Motor neuron (in vitro differentiated cells): ENCODE results near the gene SERTAD2. TPM values are rescaled to one million over a fixed set of nuclear protein-coding genes. Genes with fewer than 3 reads are reported as not detected.

Experiments used
- ATAC-seq, 8 experiments: fragments of 200-7000 bp; cut with Tn5 transposase; replicated peaks in 6 of 8; 2 replicates each; pipeline ENCODE4 v1.8.0; 2021; ENCODE audit warnings: mild to moderate bottlenecking in 8 of 8, moderate library complexity in 8 of 8
- H3K27ac ChIP-seq, 2 donors: fragments of 250-450 bp; sonication (Bioruptor Pico); 2 replicates each; pipeline ENCODE4 v1.9.0; 2021; ENCODE audit warnings: antibody characterized with exemption in 2 of 2, mild to moderate bottlenecking in 2 of 2, moderate library complexity in 1 of 2
- H3K4me1 ChIP-seq, 2 donors: fragments of 250-450 bp; sonication (Bioruptor Pico); replicated peaks in 1 of 2; 2 replicates each; pipeline ENCODE4 v1.6.1; 2021; ENCODE audit warnings: antibody characterized with exemption in 2 of 2, mild to moderate bottlenecking in 2 of 2, moderate library complexity in 1 of 2
- H3K4me3 ChIP-seq, 5 donors: fragments of 250-450 bp; sonication (Bioruptor Pico); 2 replicates each; pipeline ENCODE4 v1.9.0; 2021; ENCODE audit warnings: antibody characterized with exemption in 5 of 5, mild to moderate bottlenecking in 5 of 5, moderate library complexity in 4 of 5
- WGBS, 10 experiments: fragments of 450-650 bp; shearing (Covaris generic); methylation state at CpG; one replicate each; pipeline ENCODE4 v1.0.0; 2022; 5-methylcytosine and 5-hydroxymethylcytosine counted together
- in situ Hi-C, 9 experiments: fragments of 400-800 bp; cut with MboI; loops; one replicate each; pipeline ENCODE4 v1.15.0; 2021; ENCODE audit warnings: low sequenced_read_pairs in 9 of 9, low pct_unique_long_range_greater_than_20kb in 2 of 9; ENCODE audit not compliant: unreplicated experiment in 9 of 9
- total RNA-seq, 8 experiments: library from RNA; unstranded; fragments of 300-600 nt; gene quantifications; 2 replicates each; pipeline versions ENCODE4 v1.2.3 to v1.2.4, GENCODE V29; 2022

SERTAD2 gene
- total RNA-seq, 8 experiments from 2014 or later: 5.6 to 12.1 (median 6.8) TPM

DNA sequence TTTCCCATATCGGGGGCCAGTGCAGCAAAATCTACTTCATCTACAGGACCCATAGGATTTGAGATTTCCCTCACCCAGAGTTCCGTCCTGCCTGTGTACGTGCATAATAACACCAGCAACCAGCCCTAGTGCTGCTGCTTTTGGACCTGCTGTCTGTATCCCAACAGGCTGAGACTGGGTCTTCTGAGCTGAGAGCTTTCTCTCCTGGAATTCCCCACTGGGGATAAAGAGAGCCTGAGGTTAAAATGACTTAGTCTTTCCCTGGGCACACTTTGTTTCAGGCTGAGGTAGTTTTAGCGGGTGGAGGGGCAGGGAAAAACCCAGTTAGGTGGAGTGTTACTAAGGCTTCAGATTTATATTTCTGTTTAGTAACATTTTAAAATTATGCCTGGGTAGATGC lies 62.5 kb downstream of the SERTAD2 start:
- H3K4me3 ChIP-seq: no peak overlapping the region
- no peak for ATAC-seq
- H3K4me1 ChIP-seq: no peaks in the 10 kb centered on the region
- no peak overlapping the region for H3K27ac ChIP-seq
- in situ Hi-C loops: loop anchor here in 2 of 9 experiments (25.0 kb wide), 2 partner anchors 271 to 446 kb away; no protein-coding TSS in a partner anchor
- 80 to 100% (median 95%) methylated on average over 1 to 4 of the region's 4 CpGs; no CpG with 5 or more reads in 2 of the 10 experiments for WGBS, 10 experiments

DNA sequence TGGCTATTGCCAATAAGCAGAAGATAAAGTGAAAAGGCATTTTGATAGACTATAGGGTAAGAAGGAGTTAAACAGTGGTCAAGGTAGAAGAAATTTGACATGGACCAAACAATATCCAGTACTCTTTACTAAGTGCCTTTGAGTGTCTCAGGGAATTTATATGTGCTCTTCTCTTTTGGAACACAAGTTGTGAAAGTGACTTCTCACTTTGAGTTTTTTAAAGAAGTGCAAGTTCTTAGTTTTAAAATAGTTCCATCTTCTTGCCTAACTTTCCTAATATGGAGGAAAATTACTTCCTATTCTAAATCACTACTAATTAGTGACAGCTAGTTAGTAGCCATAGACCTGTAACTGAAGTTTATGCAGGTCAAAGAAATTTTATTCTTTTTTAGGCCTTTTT lies 66.2 kb downstream of the SERTAD2 start:
- no peak overlapping the region for H3K27ac ChIP-seq
- ATAC-seq: no peak
- no peak overlapping the region for H3K4me3 ChIP-seq
- in situ Hi-C loops: loop anchor here in 2 of 9 experiments (25.0 kb wide), 2 partner anchors 275 to 450 kb away; no protein-coding TSS in a partner anchor
- H3K4me1 ChIP-seq: no peaks in the 10 kb centered on the region

DNA sequence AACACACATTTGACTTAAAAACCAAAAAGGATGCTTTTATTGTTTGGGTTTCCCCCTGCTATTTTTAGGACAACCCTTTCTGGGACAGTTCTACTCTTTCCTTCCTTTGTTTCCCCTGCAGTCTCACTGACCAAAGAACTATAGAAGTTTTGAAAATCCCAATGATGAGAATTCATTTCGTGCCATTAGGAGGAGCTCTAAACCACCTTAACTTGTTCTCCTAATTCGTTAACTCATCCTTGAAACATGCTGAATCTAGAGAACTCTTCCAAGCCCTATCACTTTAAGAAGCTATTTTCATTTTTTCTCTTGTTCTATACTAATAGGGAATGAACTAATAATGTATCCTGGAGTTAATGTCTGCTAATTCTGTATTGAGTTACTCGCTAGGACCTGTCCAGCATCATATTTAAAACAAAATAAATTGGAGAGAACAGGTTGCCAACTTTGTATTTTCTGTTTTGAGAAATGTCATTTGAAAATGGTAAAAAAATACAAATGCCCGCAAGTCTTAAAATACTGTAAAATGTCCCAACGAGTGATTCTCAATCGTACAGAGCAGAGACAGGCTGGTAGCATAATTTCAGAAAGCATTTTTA lies 66.7 kb downstream of the SERTAD2 start:
- in situ Hi-C loops: loop anchor here in 2 of 9 experiments (25.0 kb wide), 2 partner anchors 275 to 450 kb away; no protein-coding TSS in a partner anchor
- peak in 4 of 8 experiments; percentile 50 to 70 (median 62) for ATAC-seq
- H3K4me3 ChIP-seq: no peak overlapping the region
- no peaks in the 10 kb centered on the region for H3K4me1 ChIP-seq
- no peak overlapping the region for H3K27ac ChIP-seq
- 8 to 63% (median 52%) methylated on average over 4 to 6 of the region's 6 CpGs; no CpG with 5 or more reads in 1 of the 10 experiments for WGBS, 10 experiments

DNA sequence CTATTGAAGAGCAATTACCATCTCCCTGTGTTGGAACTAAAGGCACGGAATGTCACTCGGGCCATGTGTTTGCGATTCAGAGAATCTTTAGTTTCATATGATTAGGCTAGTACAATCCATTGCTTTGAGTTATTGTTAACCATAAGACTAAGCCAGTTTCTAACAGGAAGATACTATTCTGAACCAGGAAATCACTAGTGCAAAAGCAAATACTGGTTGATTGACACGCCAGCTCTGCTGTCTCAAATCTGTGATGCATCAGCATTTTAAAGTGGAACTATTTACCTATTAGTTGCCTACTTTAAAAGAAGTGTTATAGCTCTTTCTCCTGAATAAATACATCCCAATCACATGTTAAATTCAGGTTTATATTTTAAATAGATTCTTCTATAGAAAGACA lies 67.7 kb downstream of the SERTAD2 start:
- ATAC-seq: no peak
- Histone ChIP-seq H3K4me3 (no peak overlapping the region), H3K27ac (no peak overlapping the region), H3K4me1 (no peaks in the 10 kb centered on the region)
- in situ Hi-C loops: loop anchor here in 2 of 9 experiments (25.0 kb wide), 2 partner anchors 276 to 451 kb away; no protein-coding TSS in a partner anchor
- WGBS, 10 experiments: 50 to 100% (median 98%) methylated on average over 1 to 4 of the region's 4 CpGs

DNA sequence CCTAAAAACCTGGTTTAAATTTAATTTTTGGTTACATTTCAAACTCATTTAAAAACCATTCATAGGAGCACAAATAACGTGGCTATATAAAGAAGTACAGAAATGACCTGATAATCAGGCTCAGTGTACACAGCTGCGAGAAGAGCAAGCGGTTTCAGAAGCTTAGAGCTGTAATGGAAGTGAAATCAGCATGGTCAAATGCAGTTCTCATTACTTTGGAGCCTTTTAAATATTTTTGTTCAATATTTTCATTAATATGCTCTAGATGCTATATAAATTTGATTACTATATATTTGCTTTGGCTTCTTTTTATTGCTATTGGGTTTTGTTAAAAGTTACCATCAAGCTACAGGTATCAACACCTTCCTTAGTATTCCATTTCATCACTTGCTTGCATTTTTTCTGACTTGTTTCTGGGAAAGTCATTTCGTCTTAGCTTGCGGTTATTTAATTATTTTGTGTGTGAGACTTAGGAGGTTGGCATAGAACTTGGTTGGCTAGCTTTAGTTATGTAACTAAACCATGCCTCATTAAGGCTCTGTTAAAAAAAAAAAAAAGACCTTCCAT lies 70.9 kb downstream of the SERTAD2 start:
- 36 to 98% (median 82%) methylated on average over 1 to 5 of the region's 5 CpGs for WGBS, 10 experiments
- H3K27ac ChIP-seq: no peak overlapping the region
- no peaks in the 10 kb centered on the region for H3K4me1 ChIP-seq
- no peak overlapping the region for H3K4me3 ChIP-seq
- ATAC-seq: no peak
- in situ Hi-C loops: loop anchor here in 2 of 9 experiments (25.0 kb wide), 2 partner anchors 279 to 454 kb away; no protein-coding TSS in a partner anchor

DNA sequence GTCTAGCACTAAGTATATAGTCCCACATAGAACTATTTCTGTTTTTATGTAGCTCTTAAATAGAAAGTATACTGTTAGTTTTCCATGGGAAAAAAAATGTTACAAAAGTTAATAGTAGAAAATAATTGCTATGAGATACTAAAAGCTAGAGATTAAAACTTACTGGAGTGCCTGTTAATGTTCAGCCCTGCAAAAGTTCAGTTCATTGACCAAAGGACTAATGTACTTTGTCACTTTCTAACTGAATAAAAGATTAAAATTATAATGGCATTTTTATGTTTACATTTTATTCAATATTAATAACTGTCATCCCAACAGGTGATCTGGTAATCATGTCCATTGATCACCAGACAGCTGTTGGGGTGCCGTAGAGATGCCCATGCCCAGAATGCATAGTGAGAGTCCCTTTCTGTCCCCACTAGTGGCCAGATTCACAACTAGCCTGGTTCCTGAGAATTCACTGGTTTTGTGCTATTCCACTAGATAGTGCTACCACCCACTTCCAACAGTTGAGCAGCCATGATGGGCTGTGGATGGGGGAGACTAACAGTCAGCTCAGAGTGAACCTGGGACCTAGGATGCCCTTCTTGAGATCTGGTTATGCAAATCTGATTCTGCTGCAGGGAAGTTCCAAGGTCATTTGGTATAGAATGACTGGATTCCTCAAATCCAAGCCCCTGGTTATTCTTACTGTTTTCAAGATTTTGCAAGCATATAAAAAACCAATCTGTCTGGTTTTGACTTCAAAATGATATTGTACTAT lies 71.8 kb downstream of the SERTAD2 start:
- Histone ChIP-seq H3K4me3 (no peak overlapping the region), H3K27ac (no peak overlapping the region), H3K4me1 (no peaks in the 10 kb centered on the region)
- ATAC-seq: no peak
- in situ Hi-C loops: loop anchor here in 2 of 9 experiments (25.0 kb wide), 2 partner anchors 280 to 455 kb away; no protein-coding TSS in a partner anchor
- WGBS, 10 experiments: 44 to 100% (median 89%) methylated on average over 1 of the region's 1 CpG; no CpG with 5 or more reads in 6 of the 10 experiments

Other genes starting within 250 kb of the SERTAD2 start
- gene LGALSL, start 199.8 kb downstream of the SERTAD2 start, total RNA-seq: 10 to 100 TPM in 6 of 8 experiments, 1 to 10 TPM in 2; 7.3 to 19.1 (median 15.3) TPM
- 10 to 100 TPM; 25.1 to 52.0 (median 32.4) TPM for gene AFTPH, start 129.6 kb downstream of the SERTAD2 start, total RNA-seq